Osteoblast (primary cell): Measurements from ENCODE around the gene CCDC186. TPM values are rescaled to one million over a fixed set of nuclear protein-coding genes. Genes with fewer than 3 reads are reported as not detected.

Experiments used
- DNase-seq: peaks from one replicate; pipeline ENCODE4 v3.0.0; 2011; ENCODE audit warnings: low spot score, mixed read lengths; ENCODE audit not compliant: insufficient read length; ENCODE audit errors: missing footprints
- H2AFZ ChIP-seq: 2 replicates; pipeline ENCODE4 v1.6.0; 2011; ENCODE audit warnings: mild to moderate bottlenecking, low read length
- H3K27ac ChIP-seq: 2 replicates; pipeline ENCODE4 v1.5.1; 2011; ENCODE audit warnings: mild to moderate bottlenecking, low read depth, low read length, moderate library complexity
- H3K27me3 ChIP-seq: 2 replicates; pipeline ENCODE4 v1.6.0; 2012; ENCODE audit warnings: mild to moderate bottlenecking, control low read depth, inconsistent platforms, low read length, moderate library complexity; ENCODE audit not compliant: insufficient read depth
- H3K36me3 ChIP-seq: 2 replicates; pipeline ENCODE4 v1.5.1; 2011; ENCODE audit warnings: mild to moderate bottlenecking, low read length, control low read depth, moderate library complexity; ENCODE audit not compliant: insufficient read depth
- H3K4me1 ChIP-seq: 2 replicates; pipeline ENCODE4 v1.5.1; 2011; ENCODE audit warnings: mild to moderate bottlenecking, low read length, control low read depth, moderate library complexity; ENCODE audit not compliant: insufficient read depth
- H3K4me2 ChIP-seq: 2 replicates; pipeline ENCODE4 v1.6.0; 2011; ENCODE audit warnings: mild to moderate bottlenecking, low read length; ENCODE audit not compliant: insufficient read depth
- H3K4me3 ChIP-seq: fragments of 200-600 bp; sonication (generic); 3 replicates; pipeline ENCODE4 v1.5.1; 2012; ENCODE audit warnings: mild to moderate bottlenecking, low read length, inconsistent platforms; ENCODE audit not compliant: insufficient read depth
- H3K79me2 ChIP-seq: 2 replicates; pipeline ENCODE4 v1.6.0; 2012; ENCODE audit warnings: mild to moderate bottlenecking, low read length, control low read depth, inconsistent platforms; ENCODE audit not compliant: insufficient read depth
- H3K9me3 ChIP-seq: 2 replicates; pipeline ENCODE4 v1.5.1; 2011; ENCODE audit warnings: low read depth, low read length, control low read depth
- H4K20me1 ChIP-seq: 2 replicates; pipeline ENCODE4 v1.6.0; 2012; ENCODE audit warnings: mild to moderate bottlenecking, low read length, control low read depth; ENCODE audit not compliant: insufficient read depth
- CTCF ChIP-seq: IDR thresholded peaks from 2 replicates; pipeline ENCODE4 v1.5.1; 2011; ENCODE audit warnings: mild to moderate bottlenecking, low read depth, low read length, moderate library complexity; ENCODE audit errors: extremely low read depth
- total RNA-seq: library from RNA; depleted of rRNA; stranded (reverse); fragments of >200 nt; gene quantifications from 2 replicates; pipeline ENCODE4 v1.2.3, GENCODE V29; 2012

Gene CCDC186
- total RNA-seq, 1 donor: 17.0 TPM

- TF ChIP-seq CTCF: no peak
These were observed 9.6 kb upstream of the CCDC186 start for GRCh38 chr10:114183563-114183962.

GRCh38 chr10:114181971-114182370 is 8.0 kb upstream of the CCDC186 start:
- Histone ChIP-seq H3K4me1 (no peaks in the 10 kb centered on the region), H3K36me3 (no peaks in the 10 kb centered on the region), H3K9me3 (no peaks in the 10 kb centered on the region), H3K27ac (no peak overlapping the region), H3K27me3 (no peaks in the 10 kb centered on the region), H3K4me3 (no peak overlapping the region), H2AFZ (no peak overlapping the region), H3K79me2 (no peaks in the 10 kb centered on the region), H4K20me1 (no peaks in the 10 kb centered on the region), H3K4me2 (no peak overlapping the region)
- TF ChIP-seq CTCF: no peak
- DNase-seq: peak; percentile 54

More at GRCh38 chr10:114183563-114183962, 9.6 kb upstream of the CCDC186 start:
- no peaks in the 10 kb centered on the region for H3K27me3 ChIP-seq
- H3K4me2 ChIP-seq: no peak overlapping the region
- no peaks in the 10 kb centered on the region for H4K20me1 ChIP-seq
- no peaks in the 10 kb centered on the region for H3K79me2 ChIP-seq
- no peak overlapping the region for H2AFZ ChIP-seq
- no peak overlapping the region for H3K4me3 ChIP-seq
- no peaks in the 10 kb centered on the region for H3K4me1 ChIP-seq
- H3K9me3 ChIP-seq: no peaks in the 10 kb centered on the region
- H3K36me3 ChIP-seq: no peaks in the 10 kb centered on the region
- no peak overlapping the region for H3K27ac ChIP-seq
- no peak for DNase-seq

- H2AFZ ChIP-seq: no peak overlapping the region
- no peak for TF ChIP-seq CTCF
- no peaks in the 10 kb centered on the region for H3K4me1 ChIP-seq
- no peaks in the 10 kb centered on the region for H3K9me3 ChIP-seq
- no peaks in the 10 kb centered on the region for H4K20me1 ChIP-seq
- no peak overlapping the region for H3K4me2 ChIP-seq
- H3K27me3 ChIP-seq: no peaks in the 10 kb centered on the region
- H3K79me2 ChIP-seq: no peaks in the 10 kb centered on the region
- DNase-seq: no peak
- no peak overlapping the region for H3K27ac ChIP-seq
- no peak overlapping the region for H3K4me3 ChIP-seq
- no peaks in the 10 kb centered on the region for H3K36me3 ChIP-seq
These were observed 6.9 kb upstream of the CCDC186 start for GRCh38 chr10:114180937-114181336.

DNA sequence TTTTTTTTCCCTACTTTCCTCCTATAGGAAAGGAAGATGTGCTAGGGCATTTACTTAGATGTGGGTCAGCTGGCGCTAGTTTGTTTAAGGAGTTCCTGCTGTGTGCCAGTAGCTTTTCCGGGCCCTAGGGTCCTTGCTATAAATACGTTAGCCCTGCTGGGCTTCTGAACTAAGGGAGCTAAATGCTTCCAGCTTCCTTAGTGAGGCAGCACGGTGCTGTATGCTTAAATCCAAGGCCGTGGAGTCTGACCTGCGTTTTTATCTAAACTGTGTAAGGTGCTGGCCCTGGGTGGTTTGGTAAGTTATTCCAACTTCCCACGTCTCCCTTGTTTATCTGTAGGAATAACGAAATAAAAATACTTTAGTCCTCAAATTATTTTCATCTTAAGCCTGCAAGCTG is 5.7 kb upstream of the CCDC186 start:
- H3K4me2 ChIP-seq: no peak overlapping the region
- no peaks in the 10 kb centered on the region for H3K79me2 ChIP-seq
- TF ChIP-seq CTCF: no peak

More for the DNA sequence above, 5.7 kb upstream of the CCDC186 start:
- H4K20me1 ChIP-seq: no peaks in the 10 kb centered on the region
- H3K4me3 ChIP-seq: no peak overlapping the region
- peak; percentile 8 for DNase-seq
- peaks cover under 1% of the 10 kb centered on the region for H3K4me1 ChIP-seq
- no peak overlapping the region for H2AFZ ChIP-seq
- H3K36me3 ChIP-seq: no peaks in the 10 kb centered on the region
- no peak overlapping the region for H3K27ac ChIP-seq
- H3K27me3 ChIP-seq: peaks cover 6% of the 10 kb centered on the region
- H3K9me3 ChIP-seq: no peaks in the 10 kb centered on the region
